Stomach (tissue), 4 donors: Measurements from ENCODE around the gene TMEM37.

Source experiments
- CTCF ChIP-seq, 7 experiments: fragments of 450-650 bp in 4 of 7; fragments of 200-600 bp in 3 of 7; sonication (generic) in 3 of 7; IDR thresholded peaks; one replicate each; pipeline ENCODE4 v1.5.1; 2016 to 2019; ENCODE audit warnings: antibody characterized with exemption in 7 of 7, control low read depth in 2 of 7, mild to moderate bottlenecking in 1 of 7
- EP300 ChIP-seq: sonication (generic); formaldehyde crosslinking; IDR thresholded peaks from one replicate; pipeline ENCODE4 v1.6.1; 2017; ENCODE audit warnings: antibody characterized with exemption
- POLR2A ChIP-seq, 4 donors: fragments of 450-650 bp; IDR thresholded peaks; one replicate each; pipeline ENCODE4 v1.6.1; 2016; ENCODE audit warnings: antibody characterized with exemption in 4 of 4, control low read depth in 2 of 4, mild to moderate bottlenecking in 1 of 4, moderate library complexity in 1 of 4
- POLR2AphosphoS5 ChIP-seq, 3 donors: sonication (generic); formaldehyde crosslinking; IDR thresholded peaks; one replicate each; pipeline ENCODE4 v1.6.1; 2016; ENCODE audit warnings: antibody characterized with exemption in 3 of 3

- TF ChIP-seq CTCF (IDR thresholded peaks at IDR 0.05) (no peak), POLR2AphosphoS5 (IDR thresholded peaks at IDR 0.05) (no peak), POLR2A (IDR thresholded peaks at IDR 0.05) (no peak), EP300 (no peak)
These were observed 16.9 kb downstream of the TMEM37 start for GRCh38 chr2:119448427-119449141.
